HG02642 (cell line): ENCODE data around the gene PSMC6.
A peak's percentile ranks its signal among the peaks of the same experiment; 100 is the strongest.
"Not testable (repeated sequence)": the region's sequence is repeated elsewhere in the genome, so short reads cannot be mapped to it uniquely, and the experiment has no call there.

Experiments used
- ATAC-seq: cut with Tn5 transposase; IDR thresholded peaks from one replicate; pipeline ENCODE4 v1.9.1; 2021; ENCODE audit warnings: mild to moderate bottlenecking; ENCODE audit not compliant: unreplicated experiment, poor library complexity

PSMC6 gene

DNA sequence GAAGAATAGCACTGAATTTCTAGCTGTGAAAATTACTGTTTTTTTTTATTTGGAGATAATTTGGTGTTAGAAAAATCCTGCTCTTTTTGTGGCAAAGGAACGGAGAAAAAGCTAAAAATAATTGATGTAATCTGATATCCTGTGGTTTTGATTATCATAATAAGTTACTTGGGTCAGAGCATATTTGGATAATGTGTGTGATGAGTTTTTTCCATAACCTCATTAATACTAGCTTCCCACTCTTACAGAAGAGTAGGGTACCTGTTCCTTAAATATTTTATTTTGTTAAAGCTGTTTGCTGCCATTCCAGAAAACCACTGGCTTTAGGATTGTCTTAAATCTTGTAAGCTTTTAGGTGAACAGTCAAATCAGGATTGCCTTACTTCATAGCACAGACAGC is 4.7 kb downstream of the PSMC6 start:
- no peak for ATAC-seq

- no peak for ATAC-seq
Observed at GRCh38 chr14:52716155-52716554, 9.2 kb downstream of the PSMC6 start.

- ATAC-seq = no peak
Observed at GRCh38 chr14:52723514-52724359, 16.7 kb downstream of the PSMC6 start.

DNA sequence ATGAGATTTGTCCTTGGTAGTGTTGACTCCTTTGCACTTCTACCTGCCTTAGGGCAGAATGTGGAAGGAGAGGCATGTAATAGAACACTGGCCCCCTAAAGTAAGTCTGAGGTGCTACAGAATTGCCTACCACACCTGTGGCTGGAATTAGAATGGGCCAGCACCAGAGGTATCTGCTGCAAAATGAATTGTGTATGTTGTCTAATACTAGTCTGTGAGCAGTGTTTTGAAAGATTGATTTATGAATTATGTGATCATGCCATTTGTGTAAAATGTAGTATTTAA is 17.3 kb downstream of the PSMC6 start:
- ATAC-seq = no peak

- not testable (repeated sequence) for ATAC-seq
Observed at GRCh38 chr14:52727509-52727908, 20.5 kb downstream of the PSMC6 start.

DNA sequence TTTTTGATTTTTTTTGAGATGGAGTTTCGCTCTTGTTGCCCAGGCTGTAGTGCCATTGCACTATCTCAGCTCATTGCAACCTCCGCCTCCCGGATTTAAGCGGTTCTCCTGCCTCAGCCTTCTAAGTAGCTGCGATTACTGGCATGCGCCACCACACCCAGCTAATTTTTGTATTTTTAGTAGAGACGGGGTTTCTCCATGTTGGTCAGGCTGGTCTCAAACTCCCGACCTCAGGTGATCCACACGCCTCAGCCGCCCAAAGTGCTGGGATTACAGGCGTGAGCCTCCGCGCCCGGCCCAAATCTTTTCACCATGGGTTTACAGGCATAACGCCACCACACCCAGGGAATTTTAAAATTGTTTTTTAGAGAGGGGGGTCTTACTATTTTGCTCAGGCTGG is 22.0 kb downstream of the PSMC6 start:
- not testable (repeated sequence) for ATAC-seq

GRCh38 chr14:52729585-52729924 is 22.6 kb downstream of the PSMC6 start:
- ATAC-seq = no peak

DNA sequence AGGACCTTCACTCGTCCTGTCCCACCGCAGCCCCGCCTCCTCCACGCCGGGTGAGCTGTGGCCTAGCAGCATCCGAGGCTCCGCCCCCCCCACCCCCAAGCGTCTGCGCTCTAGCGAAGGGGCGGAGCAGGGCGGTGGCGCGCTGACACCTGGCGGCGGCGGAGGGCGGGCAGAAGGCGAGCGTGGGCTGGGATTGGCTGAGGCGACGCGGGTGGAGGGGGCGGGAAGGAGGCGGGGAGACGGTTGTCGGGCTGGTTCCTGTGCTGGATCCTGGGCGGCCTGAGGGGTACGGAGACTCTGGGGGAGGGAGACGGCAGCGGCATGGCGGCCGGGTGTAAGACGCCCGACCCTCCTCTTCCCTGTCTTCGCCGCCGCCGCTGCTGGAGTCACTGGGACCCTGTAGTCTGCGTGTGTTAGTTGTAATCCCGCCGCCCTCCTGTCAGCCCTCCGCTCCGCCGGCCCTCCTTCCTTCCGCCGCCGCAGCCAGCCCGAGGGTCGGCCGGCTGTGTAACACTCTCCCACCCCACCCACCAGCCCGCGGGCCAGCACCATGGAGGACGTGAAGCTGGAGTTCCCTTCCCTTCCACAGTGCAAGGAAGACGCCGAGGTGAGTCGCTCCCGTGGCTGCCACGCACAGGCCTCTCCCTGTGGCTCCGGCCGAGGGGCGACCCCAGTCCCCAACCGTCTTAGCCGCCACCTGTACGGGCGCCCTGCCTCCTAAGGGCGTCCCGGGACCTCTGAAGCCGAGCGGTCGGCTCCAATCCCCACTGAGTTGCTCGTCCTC is 23.1 kb downstream of the PSMC6 start, which contains the start of gene STYX:
STYX (plus strand) TSS at position 242 of the 784 bp plus-strand sequence; CDS start at position 551, 309 bp downstream.
- ATAC-seq = peak; percentile 95

GRCh38 chr14:52730709-52731111 is 23.7 kb downstream of the PSMC6 start:
- ATAC-seq = no peak

DNA sequence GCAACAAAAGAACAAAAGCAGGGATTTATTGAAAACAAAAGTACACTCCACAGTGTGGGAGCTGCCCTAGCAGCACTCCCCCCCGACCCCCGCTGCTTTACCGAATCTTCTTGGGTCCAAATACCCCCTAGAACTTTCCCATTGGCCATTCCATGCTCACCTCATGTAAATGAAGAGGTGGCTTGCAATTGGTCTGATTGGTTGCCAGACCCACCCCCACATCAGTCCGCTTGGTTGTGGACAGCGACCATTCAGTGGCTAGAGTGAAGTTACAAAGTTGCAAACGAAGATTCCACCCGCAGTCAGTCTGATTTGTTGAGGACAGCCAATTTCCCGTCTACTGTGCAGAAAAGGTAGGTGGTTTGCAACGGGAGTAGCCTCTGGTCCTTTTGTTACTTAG is 26.8 kb downstream of the PSMC6 start:
- no peak for ATAC-seq

- ATAC-seq = no peak
Observed at GRCh38 chr14:52735921-52736489, 29.0 kb downstream of the PSMC6 start.

DNA sequence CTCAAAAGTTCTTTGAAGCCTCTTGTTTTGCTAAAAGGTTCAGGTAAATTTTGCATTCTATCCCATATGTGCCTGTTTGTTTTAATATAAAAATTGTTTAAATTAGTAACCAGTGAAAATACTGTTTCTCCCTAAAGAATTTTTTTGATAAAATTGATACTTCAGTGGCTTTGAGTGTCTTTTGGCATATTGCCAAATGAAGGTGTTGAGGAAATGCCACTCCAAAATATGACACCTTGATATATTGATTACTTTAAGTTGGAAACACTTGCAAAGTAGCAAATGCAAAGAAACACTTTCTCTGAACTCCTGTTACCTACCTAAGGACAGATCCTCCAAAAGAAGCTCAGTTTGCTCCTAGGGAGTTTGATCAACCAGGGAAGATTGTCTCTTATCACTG is 31.4 kb downstream of the PSMC6 start:
- no peak for ATAC-seq

DNA sequence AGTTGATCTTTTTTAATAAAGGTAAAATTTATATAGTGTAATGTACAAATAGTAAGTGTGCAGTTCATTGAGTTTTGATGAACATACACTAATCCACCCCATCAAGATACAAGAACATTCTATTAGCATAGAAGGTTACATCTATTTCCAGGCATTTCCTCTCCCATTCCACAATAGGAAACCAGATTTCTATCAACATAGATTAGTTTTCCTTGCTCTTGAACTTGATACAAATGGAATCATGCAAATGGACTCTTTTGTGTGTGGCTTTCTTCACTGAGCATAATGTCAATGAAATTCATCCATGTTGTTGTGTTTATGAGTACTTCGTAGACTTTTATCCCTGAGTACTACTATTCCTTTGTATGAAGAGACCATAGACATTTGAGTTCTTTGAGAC is 33.8 kb downstream of the PSMC6 start:
- ATAC-seq = no peak

DNA sequence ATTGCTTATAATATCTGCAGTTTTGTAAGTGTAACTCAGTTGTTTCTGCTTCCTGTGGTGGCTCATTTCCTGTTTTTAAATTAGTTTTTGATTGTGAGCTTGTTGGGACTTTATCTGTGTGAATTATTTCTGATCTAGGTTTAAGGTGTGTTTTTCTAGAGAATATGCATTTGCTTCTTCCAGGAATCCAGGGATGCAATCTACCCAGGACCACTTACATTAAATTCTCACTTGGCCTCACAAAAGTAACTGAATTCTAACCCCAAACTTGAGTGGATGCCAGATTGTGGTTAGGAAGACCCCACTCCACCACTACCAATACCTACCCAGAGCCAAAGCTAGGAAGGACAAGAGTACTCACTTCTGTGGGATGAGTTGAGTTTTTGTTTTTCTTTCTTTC is 34.9 kb downstream of the PSMC6 start:
- peak; percentile 20 for ATAC-seq

DNA sequence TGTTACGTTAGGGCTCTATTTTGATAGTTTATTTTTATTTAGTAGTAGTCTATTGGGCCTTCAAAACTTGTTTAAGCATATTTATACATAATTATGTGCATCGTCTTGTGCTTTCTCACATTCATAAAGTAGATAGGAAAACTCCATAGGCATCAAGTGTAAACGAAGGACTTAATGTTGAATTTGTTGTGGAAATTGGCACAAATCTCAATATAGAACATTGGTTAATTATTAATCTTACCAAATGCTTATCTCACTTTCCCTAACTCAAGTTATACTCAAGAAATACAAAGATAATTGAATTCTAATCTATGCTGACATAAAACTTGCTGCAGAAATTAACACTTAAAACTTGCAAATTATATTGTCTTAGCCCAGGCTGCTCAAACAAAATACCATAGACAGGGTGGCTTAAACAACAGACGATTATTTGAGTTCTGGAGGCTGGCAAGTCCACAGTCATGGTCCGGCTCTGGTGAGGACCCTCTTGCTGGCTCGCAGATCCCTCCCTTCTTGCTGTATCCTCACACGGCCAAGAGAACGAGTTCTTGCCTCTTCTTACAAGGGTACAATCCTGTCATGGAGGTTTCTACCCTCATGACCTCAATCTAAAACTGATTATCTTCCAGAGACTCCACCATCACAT is 41.8 kb downstream of the PSMC6 start:
- ATAC-seq = no peak

GRCh38 chr14:52755607-52756316 is 48.8 kb downstream of the PSMC6 start:
- no peak for ATAC-seq

DNA sequence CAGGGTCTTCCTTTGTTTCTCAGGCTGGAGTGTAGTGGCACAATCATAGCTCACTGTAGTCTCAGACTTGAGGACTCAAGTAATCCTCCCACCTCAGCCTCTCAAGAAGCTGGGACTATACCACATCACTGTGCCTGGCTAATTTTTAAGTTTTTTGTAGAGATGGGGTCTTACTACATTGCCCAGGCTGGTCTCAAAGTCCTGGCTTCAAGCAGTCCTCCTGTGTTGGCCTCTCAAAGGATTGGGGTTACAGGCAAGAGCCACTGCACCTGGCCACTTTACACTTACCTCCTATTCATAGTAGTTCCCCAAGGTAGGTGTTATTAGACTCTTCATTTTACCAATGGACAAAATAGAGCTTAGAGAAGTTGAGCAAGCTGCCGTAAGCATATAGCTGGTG is 52.1 kb downstream of the PSMC6 start:
- no peak for ATAC-seq

DNA sequence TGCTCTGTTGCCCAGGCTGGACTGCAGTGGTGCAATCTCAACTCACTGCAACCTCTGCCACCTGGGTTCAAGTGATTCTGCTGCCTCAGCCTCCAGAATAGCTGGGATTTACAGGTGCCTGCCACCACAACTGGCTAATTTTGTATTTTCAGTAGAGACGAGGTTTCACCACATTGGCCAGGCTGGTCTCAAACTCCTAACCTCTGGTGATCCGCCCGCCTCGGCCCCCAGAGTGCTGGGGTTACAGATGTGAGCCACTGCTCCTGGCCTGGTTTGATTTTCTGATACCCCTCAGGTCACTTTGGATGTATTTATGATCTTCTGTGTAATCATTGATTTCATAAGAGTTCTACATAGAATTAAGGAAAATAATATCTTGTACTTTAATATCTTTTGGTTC is 55.9 kb downstream of the PSMC6 start:
- not testable (repeated sequence) for ATAC-seq

GRCh38 chr14:52767058-52767833 is 60.2 kb downstream of the PSMC6 start:
- ATAC-seq = no peak

DNA sequence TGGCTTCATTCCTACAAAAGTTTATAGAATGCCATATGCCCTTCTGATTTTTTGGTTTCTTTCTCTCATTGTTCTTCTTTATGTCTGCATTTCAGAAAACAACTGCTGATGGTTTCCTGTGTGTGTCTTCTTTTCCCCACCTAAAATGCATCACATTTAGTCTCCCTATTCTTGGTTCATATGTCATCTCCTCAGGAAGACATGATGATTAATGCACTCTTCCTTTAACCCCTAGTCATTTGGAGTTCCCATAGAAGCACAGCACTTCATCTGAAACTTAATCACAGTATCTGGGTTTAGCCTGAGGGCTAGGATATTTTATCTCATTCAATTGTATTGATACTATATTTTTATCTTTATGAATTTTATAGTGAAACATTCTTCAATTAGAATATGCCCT is 62.9 kb downstream of the PSMC6 start:
- no peak for ATAC-seq
